GM12865 (cell line): ENCODE measurements around the gene GPR62.
A peak's percentile ranks its signal among the peaks of the same experiment; 100 is the strongest.

ENCODE experiments used
- DNase-seq: peaks from one replicate; pipeline ENCODE4 v3.0.0; 2010; ENCODE audit warnings: low read depth
- H3K4me3 ChIP-seq: 2 replicates; pipeline ENCODE4 v1.5.1; 2011; ENCODE audit warnings: mild to moderate bottlenecking, low read depth, low read length, control low read depth
- TF ChIP-seq, protein P1 (sequence below): IDR thresholded peaks from 2 replicates; pipeline ENCODE4 v1.5.1; 2011; ENCODE audit warnings: low read length, control low read depth, low read depth, inconsistent platforms; ENCODE audit not compliant: insufficient read depth; ENCODE audit errors: missing control alignments

Gene GPR62

DNA sequence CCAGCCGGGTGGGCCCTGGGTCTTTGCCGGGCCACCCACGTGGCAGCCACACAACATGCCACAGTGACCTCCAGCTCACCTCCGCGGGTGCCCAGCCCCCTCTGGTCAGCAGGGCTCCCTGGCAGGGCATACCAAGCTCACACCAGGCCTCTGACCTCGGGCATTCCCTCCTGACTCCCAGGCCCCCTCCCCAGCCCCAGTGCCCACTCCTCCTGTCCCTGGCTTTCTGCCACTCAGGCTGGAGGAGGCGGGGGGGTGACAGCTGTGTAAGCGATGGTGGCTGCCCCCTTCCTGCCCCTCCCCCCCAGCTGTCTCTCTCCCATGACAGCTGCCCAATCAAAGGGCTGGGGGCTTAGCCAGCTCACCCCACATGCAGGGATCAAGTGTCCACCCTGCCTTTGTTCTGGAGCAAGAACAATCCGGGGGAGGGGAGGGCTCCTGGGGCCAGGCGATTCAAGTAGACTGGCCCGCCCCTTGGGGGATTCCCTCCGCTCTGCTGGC lies 8.8 kb downstream of the GPR62 start:
- TF ChIP-seq, protein P1, sequence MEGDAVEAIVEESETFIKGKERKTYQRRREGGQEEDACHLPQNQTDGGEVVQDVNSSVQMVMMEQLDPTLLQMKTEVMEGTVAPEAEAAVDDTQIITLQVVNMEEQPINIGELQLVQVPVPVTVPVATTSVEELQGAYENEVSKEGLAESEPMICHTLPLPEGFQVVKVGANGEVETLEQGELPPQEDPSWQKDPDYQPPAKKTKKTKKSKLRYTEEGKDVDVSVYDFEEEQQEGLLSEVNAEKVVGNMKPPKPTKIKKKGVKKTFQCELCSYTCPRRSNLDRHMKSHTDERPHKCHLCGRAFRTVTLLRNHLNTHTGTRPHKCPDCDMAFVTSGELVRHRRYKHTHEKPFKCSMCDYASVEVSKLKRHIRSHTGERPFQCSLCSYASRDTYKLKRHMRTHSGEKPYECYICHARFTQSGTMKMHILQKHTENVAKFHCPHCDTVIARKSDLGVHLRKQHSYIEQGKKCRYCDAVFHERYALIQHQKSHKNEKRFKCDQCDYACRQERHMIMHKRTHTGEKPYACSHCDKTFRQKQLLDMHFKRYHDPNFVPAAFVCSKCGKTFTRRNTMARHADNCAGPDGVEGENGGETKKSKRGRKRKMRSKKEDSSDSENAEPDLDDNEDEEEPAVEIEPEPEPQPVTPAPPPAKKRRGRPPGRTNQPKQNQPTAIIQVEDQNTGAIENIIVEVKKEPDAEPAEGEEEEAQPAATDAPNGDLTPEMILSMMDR = no peak
- H3K4me3 ChIP-seq = no peak overlapping the region
- DNase-seq = no peak

DNA sequence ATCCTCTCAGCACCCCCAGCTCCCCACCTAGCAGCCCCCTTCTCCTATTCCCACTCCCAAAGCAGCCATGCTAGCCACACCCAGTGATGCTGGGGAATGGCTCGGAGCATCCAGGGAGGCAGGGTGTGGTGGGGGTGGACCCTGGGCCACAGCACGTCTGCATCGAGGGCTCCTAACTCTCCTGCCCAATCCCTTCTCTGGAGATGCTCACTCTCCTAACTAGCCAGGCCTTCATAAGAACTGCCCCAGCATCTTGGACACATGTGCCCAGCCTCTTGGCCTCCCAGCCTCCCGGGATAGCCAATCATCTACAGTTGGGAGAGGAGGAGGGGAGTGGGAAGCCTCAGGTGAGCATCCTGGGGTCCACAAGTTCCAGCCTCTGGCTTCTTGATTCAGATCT lies 9.3 kb downstream of the GPR62 start:
- TF ChIP-seq, protein P1 = no peak
- no peak overlapping the region for H3K4me3 ChIP-seq
- DNase-seq = no peak

DNA sequence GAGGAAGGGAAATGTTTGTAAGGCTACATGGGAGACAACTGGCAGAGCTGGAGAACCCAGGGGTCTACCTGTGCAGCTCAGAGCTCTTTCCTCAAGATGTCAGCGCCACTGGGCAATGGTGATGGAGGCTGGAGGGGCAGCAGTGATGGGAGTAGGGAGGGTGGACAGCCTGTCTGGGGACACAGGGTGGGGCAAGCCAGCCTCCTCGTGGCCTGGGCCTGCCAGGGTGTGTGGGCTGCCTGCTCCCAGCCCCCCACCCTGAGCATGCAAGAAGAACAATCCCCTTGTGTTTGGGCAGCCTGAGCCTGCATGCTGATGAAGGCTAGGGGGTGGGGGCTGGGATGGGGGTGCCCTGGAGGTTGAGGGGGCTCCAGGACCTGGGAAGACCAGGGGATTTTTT lies 10.8 kb downstream of the GPR62 start:
- DNase-seq = no peak
- no peak overlapping the region for H3K4me3 ChIP-seq
- TF ChIP-seq, protein P1 = no peak

DNA sequence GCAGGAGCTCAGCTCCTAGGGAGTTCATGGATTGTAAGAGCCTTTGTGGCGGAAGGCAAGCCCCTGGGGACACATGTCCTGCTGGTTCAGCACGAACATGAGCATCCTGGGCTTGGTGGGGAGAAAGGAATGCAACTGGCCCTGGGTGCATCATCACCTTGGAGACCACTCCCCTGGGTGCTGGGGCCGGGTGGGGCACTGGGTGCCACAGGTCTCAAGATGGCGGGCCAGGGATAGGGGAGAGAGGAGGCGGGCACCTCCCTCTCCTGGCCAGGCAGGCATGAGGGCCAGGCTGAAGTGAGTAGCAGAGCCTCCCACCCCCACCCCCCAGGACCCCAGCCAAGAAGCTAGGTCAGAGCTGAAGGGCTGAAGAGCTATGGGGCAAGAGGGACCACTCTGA lies 11.3 kb downstream of the GPR62 start:
- TF ChIP-seq, protein P1 = no peak
- no peak for DNase-seq
- H3K4me3 ChIP-seq = peak overlapping the region; percentile 62

DNA sequence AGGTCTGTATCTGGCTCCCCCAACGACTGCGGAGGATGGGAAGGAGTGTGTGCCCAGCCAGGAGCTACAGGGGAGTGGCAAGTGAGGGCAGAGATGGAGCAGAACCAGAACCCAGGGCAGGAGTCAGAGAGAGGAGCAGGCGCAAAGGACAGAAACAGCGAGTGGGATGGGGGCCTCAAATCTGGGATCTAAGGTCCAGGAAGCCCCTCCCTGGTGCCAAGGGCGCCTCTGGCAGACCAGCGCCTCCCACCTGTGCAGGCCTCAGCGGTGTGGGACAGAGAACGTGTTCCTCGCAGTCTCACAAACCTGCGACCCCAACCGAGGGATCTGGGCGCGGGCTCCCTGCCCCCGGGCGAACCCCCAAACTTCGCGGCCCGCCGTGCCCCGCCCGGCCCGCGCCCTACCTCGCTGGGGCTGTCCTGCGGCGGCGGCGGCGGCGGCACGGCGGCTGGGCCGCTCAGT lies 11.8 kb downstream of the GPR62 start:
- peak overlapping the region; percentile 62 for H3K4me3 ChIP-seq
- TF ChIP-seq, protein P1 = no peak
- no peak for DNase-seq

DNA sequence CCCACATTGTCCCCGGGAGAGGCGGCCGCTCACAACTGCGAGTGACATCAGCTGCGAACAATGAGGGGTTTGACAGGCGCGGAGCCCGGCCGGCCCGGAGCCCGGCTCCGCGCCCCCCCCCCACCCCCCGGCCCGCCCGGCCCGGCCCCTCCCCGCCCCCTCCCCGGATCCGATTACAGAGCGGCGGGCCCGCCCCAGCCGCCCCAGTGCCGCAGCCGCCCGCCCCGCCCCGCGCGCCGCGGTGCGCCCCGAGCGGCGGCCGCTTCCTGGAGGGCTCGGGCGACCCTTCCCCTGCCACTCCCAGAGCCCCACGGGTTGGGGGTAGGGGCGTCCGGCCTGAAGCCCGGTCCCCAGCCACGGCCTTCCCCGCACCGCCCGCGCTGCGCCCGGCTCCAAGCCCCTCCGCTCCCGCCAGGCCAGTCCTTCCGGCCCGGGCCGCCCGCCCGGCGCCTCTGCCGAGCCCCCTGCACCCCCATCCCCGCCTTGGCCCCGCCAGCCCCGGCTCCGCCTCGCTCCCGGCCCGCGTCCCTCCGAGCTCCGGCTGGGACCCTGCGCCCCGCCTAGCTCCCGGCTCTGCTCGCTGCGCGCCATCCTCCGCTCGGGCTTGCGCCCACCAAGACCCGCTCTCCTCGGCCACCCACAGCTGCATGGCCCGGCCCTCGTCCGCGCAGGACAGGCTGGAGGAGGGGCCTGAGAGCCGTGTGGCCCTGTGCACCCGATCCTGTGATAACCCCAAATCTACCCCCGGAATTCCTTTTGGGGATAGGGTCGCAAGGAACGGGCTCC lies 12.4 kb downstream of the GPR62 start, which contains the start of gene PCBP4:
Gene PCBP4, minus strand, starts transcription at position 71 of the 786 bp plus-strand sequence. CDS start 6,214 bp downstream, outside the sequence.
- H3K4me3 ChIP-seq = peak within 1 kb of the TSS; percentile 62
- TF ChIP-seq, protein P1 = no peak
- DNase-seq = peak; percentile 37
